Measurements from ENCODE around the gene ELF1.
"Not testable (repeated sequence)": the region's sequence is repeated elsewhere in the genome, so short reads cannot be mapped to it uniquely, and the experiment has no call there.

Gene ELF1

DNA sequence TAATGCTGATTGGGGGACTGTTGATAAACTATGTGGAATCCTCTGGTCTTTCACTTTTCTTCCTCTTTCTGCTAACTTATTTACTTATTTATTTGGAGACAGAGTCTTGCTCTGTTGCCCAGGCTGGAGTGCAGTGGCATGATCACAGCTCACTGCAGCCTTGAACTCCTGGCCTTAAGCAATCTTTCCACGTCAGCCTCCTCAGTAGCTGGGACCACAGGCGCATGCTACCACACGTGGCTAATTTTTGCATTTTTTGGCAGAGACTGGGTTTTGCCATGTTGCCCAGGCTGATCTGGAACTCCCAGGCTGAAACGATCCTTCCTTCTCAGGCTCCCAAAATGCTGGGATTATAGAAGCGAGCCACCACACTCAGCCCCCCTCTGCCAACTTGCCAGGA lies 77.5 kb downstream of the ELF1 start:
- Histone ChIP-seq H3K27ac (no peak overlapping the region), H3K4me2 (ENCODE audit: low read length) (no peak overlapping the region), H3K4me3 (ENCODE audit: low read depth, low read length) (no peak overlapping the region), H2AFZ (no peak overlapping the region), H3K9me3 (ENCODE audit: control insufficient read depth, low read length) (no peaks in the 10 kb centered on the region), H3K79me2 (peaks cover 2% of the 10 kb centered on the region), H3K27me3 (ENCODE audit: control insufficient read depth, insufficient read depth, low read length) (no peaks in the 10 kb centered on the region), H3K36me3 (ENCODE audit: control insufficient read depth, insufficient read depth, low read length) (no peaks in the 10 kb centered on the region), H3K9ac (no peak overlapping the region), H3K4me1 (no peaks in the 10 kb centered on the region)
- TF ChIP-seq, protein P1, sequence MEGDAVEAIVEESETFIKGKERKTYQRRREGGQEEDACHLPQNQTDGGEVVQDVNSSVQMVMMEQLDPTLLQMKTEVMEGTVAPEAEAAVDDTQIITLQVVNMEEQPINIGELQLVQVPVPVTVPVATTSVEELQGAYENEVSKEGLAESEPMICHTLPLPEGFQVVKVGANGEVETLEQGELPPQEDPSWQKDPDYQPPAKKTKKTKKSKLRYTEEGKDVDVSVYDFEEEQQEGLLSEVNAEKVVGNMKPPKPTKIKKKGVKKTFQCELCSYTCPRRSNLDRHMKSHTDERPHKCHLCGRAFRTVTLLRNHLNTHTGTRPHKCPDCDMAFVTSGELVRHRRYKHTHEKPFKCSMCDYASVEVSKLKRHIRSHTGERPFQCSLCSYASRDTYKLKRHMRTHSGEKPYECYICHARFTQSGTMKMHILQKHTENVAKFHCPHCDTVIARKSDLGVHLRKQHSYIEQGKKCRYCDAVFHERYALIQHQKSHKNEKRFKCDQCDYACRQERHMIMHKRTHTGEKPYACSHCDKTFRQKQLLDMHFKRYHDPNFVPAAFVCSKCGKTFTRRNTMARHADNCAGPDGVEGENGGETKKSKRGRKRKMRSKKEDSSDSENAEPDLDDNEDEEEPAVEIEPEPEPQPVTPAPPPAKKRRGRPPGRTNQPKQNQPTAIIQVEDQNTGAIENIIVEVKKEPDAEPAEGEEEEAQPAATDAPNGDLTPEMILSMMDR (IDR thresholded peaks at IDR 0.05), result no peak

DNA sequence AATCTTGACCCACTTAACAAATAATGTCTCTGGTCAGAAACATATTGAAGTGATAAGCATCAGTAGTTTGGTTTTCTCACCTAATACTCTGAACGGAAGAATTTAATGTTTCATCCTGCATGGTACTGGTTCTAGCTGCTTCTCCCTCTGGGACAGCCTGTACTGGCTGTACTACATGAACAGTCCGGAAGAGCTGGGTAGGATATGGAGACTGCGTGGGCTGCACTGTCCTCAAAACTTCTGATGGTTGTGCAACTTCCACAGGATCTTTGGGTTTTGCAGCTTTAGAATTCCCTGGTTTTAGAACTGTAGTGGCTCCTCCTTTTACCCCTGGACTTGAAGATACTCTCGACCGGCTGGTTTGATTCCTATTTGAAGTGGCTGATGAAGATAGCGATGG lies 78.3 kb downstream of the ELF1 start:
- Histone ChIP-seq H3K27ac (no peak overlapping the region), H3K4me1 (no peaks in the 10 kb centered on the region), H3K9ac (no peak overlapping the region), H3K27me3 (ENCODE audit: control insufficient read depth, insufficient read depth, low read length) (no peaks in the 10 kb centered on the region), H3K4me2 (ENCODE audit: low read length) (no peak overlapping the region), H3K4me3 (ENCODE audit: low read depth, low read length) (no peak overlapping the region), H3K9me3 (ENCODE audit: control insufficient read depth, low read length) (no peaks in the 10 kb centered on the region), H3K36me3 (ENCODE audit: control insufficient read depth, insufficient read depth, low read length) (no peaks in the 10 kb centered on the region), H2AFZ (no peak overlapping the region), H3K79me2 (no peaks in the 10 kb centered on the region)
- TF ChIP-seq, protein P1 (IDR thresholded peaks at IDR 0.05), result no peak

- Histone ChIP-seq H3K27ac (peak overlapping the region; percentile 40), H3K4me3 (ENCODE audit: low read depth, low read length) (no peak overlapping the region), H2AFZ (no peak overlapping the region), H3K36me3 (ENCODE audit: control insufficient read depth, insufficient read depth, low read length) (no peaks in the 10 kb centered on the region), H3K4me1 (peaks cover 6% of the 10 kb centered on the region), H3K27me3 (ENCODE audit: control insufficient read depth, insufficient read depth, low read length) (no peaks in the 10 kb centered on the region), H3K9me3 (ENCODE audit: control insufficient read depth, low read length) (no peaks in the 10 kb centered on the region), H3K9ac (no peak overlapping the region), H3K4me2 (ENCODE audit: low read length) (no peak overlapping the region), H3K79me2 (no peaks in the 10 kb centered on the region)
- TF ChIP-seq, protein P1 (IDR thresholded peaks at IDR 0.05), result no peak
Measured at GRCh38 chr13:40933508-40934204, 85.5 kb downstream of the ELF1 start.

DNA sequence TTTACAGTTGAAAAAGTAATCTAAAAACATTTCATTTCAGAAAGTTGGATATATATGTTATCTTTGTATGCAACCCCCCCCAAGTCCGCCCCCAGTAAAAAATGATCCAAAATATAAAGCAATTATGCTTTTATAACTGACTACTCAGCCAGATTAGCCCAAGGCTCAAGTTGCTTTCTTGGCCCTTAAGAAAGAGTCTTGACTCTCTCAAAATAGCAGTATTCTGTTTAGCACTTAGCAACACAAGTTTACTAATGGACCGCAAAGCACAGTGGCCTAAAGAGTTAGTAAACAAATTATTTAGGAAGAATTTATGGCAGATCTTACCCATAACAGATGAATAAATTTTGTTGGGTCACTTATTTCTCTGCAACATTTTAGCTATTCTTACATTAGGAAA lies 86.9 kb downstream of the ELF1 start:
- no peaks in the 10 kb centered on the region for H3K36me3 ChIP-seq (ENCODE audit: control insufficient read depth, insufficient read depth, low read length)
- no peak overlapping the region for H3K4me3 ChIP-seq (ENCODE audit: low read depth, low read length)
- H3K27me3 ChIP-seq (ENCODE audit: control insufficient read depth, insufficient read depth, low read length), result no peaks in the 10 kb centered on the region
- no peaks in the 10 kb centered on the region for H3K9me3 ChIP-seq (ENCODE audit: control insufficient read depth, low read length)
- no peak overlapping the region for H3K4me2 ChIP-seq (ENCODE audit: low read length)
- TF ChIP-seq, protein P1 (IDR thresholded peaks at IDR 0.05), result no peak
- peaks cover 6% of the 10 kb centered on the region for H3K4me1 ChIP-seq
- no peak overlapping the region for H3K9ac ChIP-seq
- H3K79me2 ChIP-seq, result no peaks in the 10 kb centered on the region
- H2AFZ ChIP-seq, result no peak overlapping the region
- no peak overlapping the region for H3K27ac ChIP-seq

GRCh38 chr13:40931719-40932118 lies 87.4 kb downstream of the ELF1 start:
- no peaks in the 10 kb centered on the region for H3K36me3 ChIP-seq (ENCODE audit: control insufficient read depth, insufficient read depth, low read length)
- H3K4me3 ChIP-seq (ENCODE audit: low read depth, low read length), result no peak overlapping the region
- H2AFZ ChIP-seq, result no peak overlapping the region
- TF ChIP-seq, protein P1 (IDR thresholded peaks at IDR 0.05), result no peak
- H3K4me2 ChIP-seq (ENCODE audit: low read length), result no peak overlapping the region
- H3K27ac ChIP-seq, result no peak overlapping the region
- H3K79me2 ChIP-seq, result no peaks in the 10 kb centered on the region
- H3K9me3 ChIP-seq (ENCODE audit: control insufficient read depth, low read length), result no peaks in the 10 kb centered on the region
- H3K9ac ChIP-seq, result no peak overlapping the region
- H3K4me1 ChIP-seq, result peaks cover 6% of the 10 kb centered on the region
- H3K27me3 ChIP-seq (ENCODE audit: control insufficient read depth, insufficient read depth, low read length), result no peaks in the 10 kb centered on the region

DNA sequence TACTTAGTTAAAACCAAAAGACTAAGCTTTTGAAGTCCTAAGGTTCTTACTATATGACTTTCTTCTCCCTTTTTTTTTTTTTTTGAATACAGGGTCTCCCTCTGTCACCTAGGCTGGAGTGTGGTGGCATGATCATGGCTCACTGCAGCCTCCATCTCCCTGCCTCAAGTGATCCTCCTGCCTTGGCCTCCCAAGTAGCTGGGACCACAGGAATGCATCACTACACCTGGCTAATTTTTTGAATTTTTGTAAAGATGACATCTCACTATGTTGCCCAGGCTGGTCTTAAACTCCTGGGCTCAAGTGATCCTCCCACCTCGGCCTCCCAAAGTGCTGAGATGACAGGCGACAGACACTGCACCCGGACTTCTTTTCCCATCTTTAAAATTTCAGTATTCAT lies 89.2 kb downstream of the ELF1 start:
- H3K79me2 ChIP-seq; H3K36me3 ChIP-seq (ENCODE audit: control insufficient read depth, insufficient read depth, low read length); H3K4me3 ChIP-seq (ENCODE audit: low read depth, low read length); H3K4me2 ChIP-seq (ENCODE audit: low read length); H3K4me1 ChIP-seq; H3K27ac ChIP-seq; H2AFZ ChIP-seq; H3K27me3 ChIP-seq (ENCODE audit: control insufficient read depth, insufficient read depth, low read length); H3K9ac ChIP-seq; H3K9me3 ChIP-seq (ENCODE audit: control insufficient read depth, low read length): not testable (repeated sequence)

Measured in parathyroid adenoma (tissue), 2 donors.